ENCODE results near the gene VWA1.
"Not testable (repeated sequence)": the region's sequence is repeated elsewhere in the genome, so short reads cannot be mapped to it uniquely, and the experiment has no call there.

Gene VWA1

GRCh38 chr1:1449099-1449739, 13.7 kb downstream of the VWA1 start, which contains the start of gene ATAD3C:
TSS of gene ATAD3C (plus strand) at chr1:1449689. CDS start at chr1:1450684, 995 bp downstream.
- no peaks in the 10 kb centered on the region for H3K9me3 ChIP-seq (ENCODE audit: control insufficient read depth, low read length)
- no peak within 1 kb of the TSS for H3K4me3 ChIP-seq (ENCODE audit: low read length)
- H3K36me3 ChIP-seq (ENCODE audit: control insufficient read depth, insufficient read depth, low read length), result no peaks in the 10 kb centered on the region
- no peak within 1 kb of the TSS for H3K9ac ChIP-seq (ENCODE audit: low read length)
- H3K4me1 ChIP-seq (ENCODE audit: control insufficient read depth, insufficient read depth, low read length), result no peaks in the 10 kb centered on the region
- no peaks in the 10 kb centered on the region for H3K27me3 ChIP-seq (ENCODE audit: control insufficient read depth, insufficient read depth, low read length)

- H3K9me3 ChIP-seq (ENCODE audit: control insufficient read depth, low read length); H3K36me3 ChIP-seq (ENCODE audit: control insufficient read depth, insufficient read depth, low read length); H3K4me3 ChIP-seq (ENCODE audit: low read length); H3K27me3 ChIP-seq (ENCODE audit: control insufficient read depth, insufficient read depth, low read length); H3K4me1 ChIP-seq (ENCODE audit: control insufficient read depth, insufficient read depth, low read length); H3K9ac ChIP-seq (ENCODE audit: low read length): not testable (repeated sequence)
These were observed 15.1 kb downstream of the VWA1 start for GRCh38 chr1:1450616-1451015.

- H3K4me3 ChIP-seq (ENCODE audit: low read length), result no peak overlapping the region
- H3K9ac ChIP-seq (ENCODE audit: low read length), result no peak overlapping the region
- no peaks in the 10 kb centered on the region for H3K4me1 ChIP-seq (ENCODE audit: control insufficient read depth, insufficient read depth, low read length)
- H3K9me3 ChIP-seq (ENCODE audit: control insufficient read depth, low read length), result no peaks in the 10 kb centered on the region
- no peaks in the 10 kb centered on the region for H3K27me3 ChIP-seq (ENCODE audit: control insufficient read depth, insufficient read depth, low read length)
- H3K36me3 ChIP-seq (ENCODE audit: control insufficient read depth, insufficient read depth, low read length), result no peaks in the 10 kb centered on the region
These were observed 16.3 kb downstream of the VWA1 start for GRCh38 chr1:1451696-1452364.

GRCh38 chr1:1452365-1452739, 16.9 kb downstream of the VWA1 start:
- not testable (repeated sequence) for H3K4me3 ChIP-seq (ENCODE audit: low read length); H3K27me3 ChIP-seq (ENCODE audit: control insufficient read depth, insufficient read depth, low read length); H3K36me3 ChIP-seq (ENCODE audit: control insufficient read depth, insufficient read depth, low read length); H3K9me3 ChIP-seq (ENCODE audit: control insufficient read depth, low read length); H3K4me1 ChIP-seq (ENCODE audit: control insufficient read depth, insufficient read depth, low read length); H3K9ac ChIP-seq (ENCODE audit: low read length)

- H3K9ac ChIP-seq (ENCODE audit: low read length), result no peak overlapping the region
- no peaks in the 10 kb centered on the region for H3K27me3 ChIP-seq (ENCODE audit: control insufficient read depth, insufficient read depth, low read length)
- H3K9me3 ChIP-seq (ENCODE audit: control insufficient read depth, low read length), result no peaks in the 10 kb centered on the region
- H3K36me3 ChIP-seq (ENCODE audit: control insufficient read depth, insufficient read depth, low read length), result no peaks in the 10 kb centered on the region
- H3K4me3 ChIP-seq (ENCODE audit: low read length), result no peak overlapping the region
- no peaks in the 10 kb centered on the region for H3K4me1 ChIP-seq (ENCODE audit: control insufficient read depth, insufficient read depth, low read length)
These were observed 17.4 kb downstream of the VWA1 start for GRCh38 chr1:1452882-1453281.

GRCh38 chr1:1454286-1455056, 19.0 kb downstream of the VWA1 start:
- H3K27me3 ChIP-seq (ENCODE audit: control insufficient read depth, insufficient read depth, low read length); H3K9me3 ChIP-seq (ENCODE audit: control insufficient read depth, low read length); H3K4me3 ChIP-seq (ENCODE audit: low read length); H3K4me1 ChIP-seq (ENCODE audit: control insufficient read depth, insufficient read depth, low read length); H3K36me3 ChIP-seq (ENCODE audit: control insufficient read depth, insufficient read depth, low read length); H3K9ac ChIP-seq (ENCODE audit: low read length): not testable (repeated sequence)

GRCh38 chr1:1455366-1455884, 19.9 kb downstream of the VWA1 start:
- H3K9ac ChIP-seq (ENCODE audit: low read length), result no peak overlapping the region
- H3K4me3 ChIP-seq (ENCODE audit: low read length), result no peak overlapping the region
- H3K9me3 ChIP-seq (ENCODE audit: control insufficient read depth, low read length), result no peaks in the 10 kb centered on the region
- H3K36me3 ChIP-seq (ENCODE audit: control insufficient read depth, insufficient read depth, low read length), result no peaks in the 10 kb centered on the region
- no peaks in the 10 kb centered on the region for H3K27me3 ChIP-seq (ENCODE audit: control insufficient read depth, insufficient read depth, low read length)
- H3K4me1 ChIP-seq (ENCODE audit: control insufficient read depth, insufficient read depth, low read length), result no peaks in the 10 kb centered on the region

- H3K36me3 ChIP-seq (ENCODE audit: control insufficient read depth, insufficient read depth, low read length); H3K27me3 ChIP-seq (ENCODE audit: control insufficient read depth, insufficient read depth, low read length); H3K4me1 ChIP-seq (ENCODE audit: control insufficient read depth, insufficient read depth, low read length); H3K9ac ChIP-seq (ENCODE audit: low read length); H3K9me3 ChIP-seq (ENCODE audit: control insufficient read depth, low read length); H3K4me3 ChIP-seq (ENCODE audit: low read length): not testable (repeated sequence)
These were observed 20.4 kb downstream of the VWA1 start for GRCh38 chr1:1455934-1456333.

GRCh38 chr1:1456683-1457255, 21.3 kb downstream of the VWA1 start:
- H3K36me3 ChIP-seq (ENCODE audit: control insufficient read depth, insufficient read depth, low read length); H3K4me1 ChIP-seq (ENCODE audit: control insufficient read depth, insufficient read depth, low read length); H3K4me3 ChIP-seq (ENCODE audit: low read length); H3K27me3 ChIP-seq (ENCODE audit: control insufficient read depth, insufficient read depth, low read length); H3K9me3 ChIP-seq (ENCODE audit: control insufficient read depth, low read length); H3K9ac ChIP-seq (ENCODE audit: low read length): not testable (repeated sequence)

- not testable (repeated sequence) for H3K27me3 ChIP-seq (ENCODE audit: control insufficient read depth, insufficient read depth, low read length); H3K4me1 ChIP-seq (ENCODE audit: control insufficient read depth, insufficient read depth, low read length); H3K9ac ChIP-seq (ENCODE audit: low read length); H3K36me3 ChIP-seq (ENCODE audit: control insufficient read depth, insufficient read depth, low read length); H3K9me3 ChIP-seq (ENCODE audit: control insufficient read depth, low read length); H3K4me3 ChIP-seq (ENCODE audit: low read length)
These were observed 23.7 kb downstream of the VWA1 start for GRCh38 chr1:1459156-1459555.

- not testable (repeated sequence) for H3K9me3 ChIP-seq (ENCODE audit: control insufficient read depth, low read length); H3K4me3 ChIP-seq (ENCODE audit: low read length); H3K36me3 ChIP-seq (ENCODE audit: control insufficient read depth, insufficient read depth, low read length); H3K27me3 ChIP-seq (ENCODE audit: control insufficient read depth, insufficient read depth, low read length); H3K9ac ChIP-seq (ENCODE audit: low read length); H3K4me1 ChIP-seq (ENCODE audit: control insufficient read depth, insufficient read depth, low read length)
These were observed 24.2 kb downstream of the VWA1 start for GRCh38 chr1:1459711-1460110.

GRCh38 chr1:1460540-1461130, 25.1 kb downstream of the VWA1 start:
- H3K27me3 ChIP-seq (ENCODE audit: control insufficient read depth, insufficient read depth, low read length), result no peaks in the 10 kb centered on the region
- H3K4me1 ChIP-seq (ENCODE audit: control insufficient read depth, insufficient read depth, low read length), result peaks cover 3% of the 10 kb centered on the region
- H3K36me3 ChIP-seq (ENCODE audit: control insufficient read depth, insufficient read depth, low read length), result no peaks in the 10 kb centered on the region
- no peak overlapping the region for H3K9ac ChIP-seq (ENCODE audit: low read length)
- H3K4me3 ChIP-seq (ENCODE audit: low read length), result no peak overlapping the region
- no peaks in the 10 kb centered on the region for H3K9me3 ChIP-seq (ENCODE audit: control insufficient read depth, low read length)
